Smooth muscle cell (in vitro differentiated cells): ENCODE results near the gene ADGRL3. TPM values are rescaled to one million over a fixed set of nuclear protein-coding genes. Genes with fewer than 3 reads are reported as not detected.
"Not testable (repeated sequence)": the region's sequence is repeated elsewhere in the genome, so short reads cannot be mapped to it uniquely, and the experiment has no call there.

ENCODE experiments used
- DNase-seq: peaks from one replicate; lab custom pipeline; 2025; ENCODE audit not compliant: unreplicated experiment; lab: John Stamatoyannopoulos, UW
- H2AFZ ChIP-seq: fragments of 200-600 bp; sonication (generic); 2 replicates; pipeline ENCODE4 v1.6.0; 2016; ENCODE audit warnings: antibody characterized with exemption, low read depth, mild to moderate bottlenecking
- H3F3A ChIP-seq: fragments of 200-600 bp; sonication (generic); 2 replicates; pipeline ENCODE4 v1.6.0; 2017; ENCODE audit warnings: antibody characterized with exemption, low read depth
- H3K27ac ChIP-seq: fragments of 200-600 bp; sonication (generic); 2 replicates; pipeline ENCODE4 v1.5.1; 2016; ENCODE audit warnings: low read depth, mild to moderate bottlenecking
- H3K27me3 ChIP-seq: fragments of 200-600 bp; sonication (generic); 2 replicates; pipeline ENCODE4 v1.6.1; 2016; ENCODE audit warnings: low read depth, mild to moderate bottlenecking
- H3K36me3 ChIP-seq: fragments of 200-600 bp; sonication (generic); 2 replicates; pipeline ENCODE4 v1.5.1; 2016; ENCODE audit warnings: low read depth
- H3K4me1 ChIP-seq: fragments of 200-600 bp; sonication (generic); 2 replicates; pipeline ENCODE4 v1.5.1; 2016; ENCODE audit warnings: low read depth
- H3K4me2 ChIP-seq: fragments of 200-600 bp; sonication (generic); 2 replicates; pipeline ENCODE4 v1.6.0; 2016; ENCODE audit warnings: mild to moderate bottlenecking
- H3K4me3 ChIP-seq: fragments of 200-600 bp; sonication (generic); 2 replicates; pipeline ENCODE4 v1.5.1; 2016; ENCODE audit warnings: mild to moderate bottlenecking
- H3K79me2 ChIP-seq: fragments of 200-600 bp; sonication (generic); 2 replicates; pipeline ENCODE4 v1.6.0; 2016; ENCODE audit warnings: low read depth, mild to moderate bottlenecking
- H3K9ac ChIP-seq: fragments of 200-600 bp; sonication (generic); 2 replicates; pipeline ENCODE4 v1.6.0; 2016; ENCODE audit warnings: low read depth
- H3K9me3 ChIP-seq: fragments of 200-600 bp; sonication (generic); replicated peaks from 2 replicates; pipeline ENCODE4 v1.5.1; 2016; ENCODE audit warnings: low read depth
- H4K20me1 ChIP-seq: fragments of 200-600 bp; sonication (generic); 2 replicates; pipeline ENCODE4 v1.6.0; 2016; ENCODE audit warnings: low read depth
- WGBS: methylation state at CpG from one replicate; pipeline ENCODE4 v1.1.7; 2016; ENCODE audit warnings: low lambda C conversion rate; 5-methylcytosine and 5-hydroxymethylcytosine counted together
- polyA plus RNA-seq: library from polyadenylated mRNA; unstranded; fragments of >200 nt; fragmentation: Nextera tagmentation; extraction: Ambion mirVana; gene quantifications from 2 replicates; pipeline ENCODE4 v1.2.1, GENCODE V29; 2016
- total RNA-seq: library from RNA; depleted of rRNA; stranded (reverse); fragments of >200 nt; gene quantifications from 2 replicates; pipeline ENCODE4 v1.2.3, GENCODE V29; 2014
- TF ChIP-seq, protein P1 (sequence below): fragments of 200-600 bp; sonication (generic); IDR thresholded peaks from 2 replicates; pipeline ENCODE4 v1.5.1; 2017; ENCODE audit warnings: borderline replicate concordance, mild to moderate bottlenecking, antibody characterized with exemption; ENCODE audit not compliant: insufficient read depth, poor library complexity, severe bottlenecking

Gene ADGRL3
- total and polyA plus RNA-seq, 2 experiments from 2014 or later = 2.4 to 9.5 TPM

- Histone ChIP-seq H3K27ac (no peak overlapping the region), H3K4me2 (peak overlapping the region; percentile 49), H4K20me1 (no peaks in the 10 kb centered on the region), H3K4me3 (no peak overlapping the region), H3F3A (no peaks in the 10 kb centered on the region), H3K27me3 (no peaks in the 10 kb centered on the region), H3K9ac (no peak overlapping the region), H2AFZ (peak overlapping the region; percentile 66), H3K4me1 (peaks cover 6% of the 10 kb centered on the region), H3K9me3 (no peaks in the 10 kb centered on the region), H3K79me2 (no peaks in the 10 kb centered on the region), H3K36me3 (no peaks in the 10 kb centered on the region)
- TF ChIP-seq, protein P1, sequence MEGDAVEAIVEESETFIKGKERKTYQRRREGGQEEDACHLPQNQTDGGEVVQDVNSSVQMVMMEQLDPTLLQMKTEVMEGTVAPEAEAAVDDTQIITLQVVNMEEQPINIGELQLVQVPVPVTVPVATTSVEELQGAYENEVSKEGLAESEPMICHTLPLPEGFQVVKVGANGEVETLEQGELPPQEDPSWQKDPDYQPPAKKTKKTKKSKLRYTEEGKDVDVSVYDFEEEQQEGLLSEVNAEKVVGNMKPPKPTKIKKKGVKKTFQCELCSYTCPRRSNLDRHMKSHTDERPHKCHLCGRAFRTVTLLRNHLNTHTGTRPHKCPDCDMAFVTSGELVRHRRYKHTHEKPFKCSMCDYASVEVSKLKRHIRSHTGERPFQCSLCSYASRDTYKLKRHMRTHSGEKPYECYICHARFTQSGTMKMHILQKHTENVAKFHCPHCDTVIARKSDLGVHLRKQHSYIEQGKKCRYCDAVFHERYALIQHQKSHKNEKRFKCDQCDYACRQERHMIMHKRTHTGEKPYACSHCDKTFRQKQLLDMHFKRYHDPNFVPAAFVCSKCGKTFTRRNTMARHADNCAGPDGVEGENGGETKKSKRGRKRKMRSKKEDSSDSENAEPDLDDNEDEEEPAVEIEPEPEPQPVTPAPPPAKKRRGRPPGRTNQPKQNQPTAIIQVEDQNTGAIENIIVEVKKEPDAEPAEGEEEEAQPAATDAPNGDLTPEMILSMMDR = peak; percentile 31
- no peak for DNase-seq
- WGBS = 84% methylated on average over 4 of the region's 4 CpGs
Measured at GRCh38 chr4:61741327-61742096, 541.4 kb downstream of the ADGRL3 start.

DNA sequence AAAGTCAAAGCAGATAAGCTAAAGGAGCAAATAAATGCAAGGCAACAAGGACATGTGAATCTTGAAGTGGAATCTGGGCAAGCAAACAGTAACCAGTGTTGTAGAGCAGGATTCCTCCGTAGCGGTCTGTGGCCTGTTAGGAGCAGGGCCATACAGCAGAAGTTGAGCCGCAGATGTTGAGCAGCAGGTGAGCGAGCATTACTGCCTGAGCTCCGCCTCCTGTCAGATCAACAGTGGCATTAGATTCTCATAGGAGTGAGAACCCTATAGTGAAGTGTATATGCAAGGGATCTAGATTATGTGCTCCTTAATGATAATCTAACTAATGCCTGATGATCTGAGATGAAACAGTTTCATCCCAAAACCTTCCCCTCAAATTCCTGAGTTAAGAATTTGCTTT is 550.7 kb downstream of the ADGRL3 start:
- no peak overlapping the region for H3K4me3 ChIP-seq
- no peaks in the 10 kb centered on the region for H3K4me1 ChIP-seq
- no peak overlapping the region for H3K9ac ChIP-seq
- no peaks in the 10 kb centered on the region for H3K36me3 ChIP-seq
- H3K4me2 ChIP-seq = no peak overlapping the region
- no peaks in the 10 kb centered on the region for H3K79me2 ChIP-seq
- no peaks in the 10 kb centered on the region for H3F3A ChIP-seq
- WGBS = 97% methylated on average over 5 of the region's 5 CpGs
- H3K27me3 ChIP-seq = no peaks in the 10 kb centered on the region
- no peak overlapping the region for H3K27ac ChIP-seq
- DNase-seq = no peak
- H2AFZ ChIP-seq = no peak overlapping the region
- H3K9me3 ChIP-seq = no peaks in the 10 kb centered on the region
- H4K20me1 ChIP-seq = no peaks in the 10 kb centered on the region
- TF ChIP-seq, protein P1 = no peak

- no peaks in the 10 kb centered on the region for H3K36me3 ChIP-seq
- no peaks in the 10 kb centered on the region for H3K9me3 ChIP-seq
- no peak overlapping the region for H3K4me2 ChIP-seq
- 92% methylated on average over 2 of the region's 2 CpGs for WGBS
- no peaks in the 10 kb centered on the region for H3K79me2 ChIP-seq
- no peaks in the 10 kb centered on the region for H4K20me1 ChIP-seq
- no peak overlapping the region for H2AFZ ChIP-seq
- H3K27ac ChIP-seq = no peak overlapping the region
- H3F3A ChIP-seq = no peaks in the 10 kb centered on the region
- TF ChIP-seq, protein P1 = no peak
- no peak overlapping the region for H3K4me3 ChIP-seq
- H3K4me1 ChIP-seq = no peaks in the 10 kb centered on the region
- DNase-seq = no peak
- no peak overlapping the region for H3K9ac ChIP-seq
- no peaks in the 10 kb centered on the region for H3K27me3 ChIP-seq
Measured at GRCh38 chr4:61752617-61753016, 552.5 kb downstream of the ADGRL3 start.

- Histone ChIP-seq H3K9me3 (no peaks in the 10 kb centered on the region), H3K27me3 (no peaks in the 10 kb centered on the region), H3K36me3 (no peaks in the 10 kb centered on the region), H3K27ac (no peak overlapping the region), H3K9ac (no peak overlapping the region), H3K79me2 (no peaks in the 10 kb centered on the region), H4K20me1 (no peaks in the 10 kb centered on the region), H3K4me2 (no peak overlapping the region), H2AFZ (no peak overlapping the region), H3K4me3 (no peak overlapping the region), H3K4me1 (no peaks in the 10 kb centered on the region), H3F3A (no peaks in the 10 kb centered on the region)
- WGBS = 96% methylated on average over 3 of the region's 3 CpGs
- TF ChIP-seq, protein P1 = no peak
- DNase-seq = no peak
Measured at GRCh38 chr4:61753739-61754138, 553.6 kb downstream of the ADGRL3 start.

DNA sequence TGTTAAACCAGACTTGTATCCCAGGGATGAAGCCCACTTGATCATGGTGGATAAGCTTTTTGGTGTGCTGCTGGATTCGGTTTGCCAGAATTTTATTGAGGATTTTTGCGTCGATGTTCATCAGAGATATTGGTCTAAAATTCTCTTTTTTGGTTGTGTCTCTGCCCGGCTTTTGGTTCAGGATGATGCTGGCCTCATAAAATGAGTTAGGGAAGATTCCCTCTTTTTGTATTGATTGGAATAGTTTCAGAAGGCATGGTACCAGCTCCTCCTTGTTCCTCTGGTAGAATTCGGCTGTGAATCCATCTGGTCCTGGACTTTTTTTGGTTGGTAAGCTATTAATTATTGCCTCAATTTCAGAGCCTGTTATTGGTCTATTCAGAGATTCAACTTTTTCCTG is 556.8 kb downstream of the ADGRL3 start:
- H3K9me3 ChIP-seq, H4K20me1 ChIP-seq, H3F3A ChIP-seq, H2AFZ ChIP-seq, H3K36me3 ChIP-seq, DNase-seq, H3K4me1 ChIP-seq, H3K4me2 ChIP-seq, H3K9ac ChIP-seq, H3K4me3 ChIP-seq, H3K27me3 ChIP-seq, H3K27ac ChIP-seq, H3K79me2 ChIP-seq: not testable (repeated sequence)
- 96% methylated on average over 5 of the region's 5 CpGs for WGBS
